Mesothelial cell of epicardium (in vitro differentiated cells): Measurements from ENCODE around the gene ARL16. TPM values are rescaled to one million over a fixed set of nuclear protein-coding genes. Genes with fewer than 3 reads are reported as not detected.

Experiments used
- DNase-seq, 2 experiments: peaks; one replicate each; pipeline ENCODE4 v3.0.0; 2021; ENCODE audit warnings: low spot score in 2 of 2; ENCODE audit not compliant: unreplicated experiment in 2 of 2
- H3K27ac Mint-ChIP-seq: 2 replicates; pipeline ENCODE4 v1.8.0; 2021; ENCODE audit warnings: mixed read lengths
- H3K27me3 Mint-ChIP-seq: 2 replicates; pipeline ENCODE4 v1.8.0; 2021; ENCODE audit warnings: low read depth, mixed read lengths
- H3K36me3 Mint-ChIP-seq: 2 replicates; pipeline ENCODE4 v1.8.0; 2021; ENCODE audit warnings: mixed read lengths
- H3K4me1 Mint-ChIP-seq: 2 replicates; pipeline ENCODE4 v1.8.0; 2021; ENCODE audit warnings: mixed read lengths
- H3K4me3 Mint-ChIP-seq: 2 replicates; pipeline ENCODE4 v1.8.0; 2021; ENCODE audit warnings: mild to moderate bottlenecking, moderate library complexity, mixed read lengths
- H3K9me3 Mint-ChIP-seq: 2 replicates; pipeline ENCODE4 v1.8.0; 2021; ENCODE audit warnings: mixed read lengths
- CTCF ChIP-seq: fragments of 200-600 bp; sonication (generic); IDR thresholded peaks from one replicate; pipeline ENCODE4 v1.5.0; 2021; ENCODE audit warnings: antibody characterized with exemption; ENCODE audit not compliant: unreplicated experiment
- total RNA-seq: library from RNA; stranded (reverse); gene quantifications from 3 replicates; pipeline ENCODE4 v1.2.1, GENCODE V29; 2021

ARL16 gene
- total RNA-seq, 1 donor from 2014 or later: 42.8 TPM

DNA sequence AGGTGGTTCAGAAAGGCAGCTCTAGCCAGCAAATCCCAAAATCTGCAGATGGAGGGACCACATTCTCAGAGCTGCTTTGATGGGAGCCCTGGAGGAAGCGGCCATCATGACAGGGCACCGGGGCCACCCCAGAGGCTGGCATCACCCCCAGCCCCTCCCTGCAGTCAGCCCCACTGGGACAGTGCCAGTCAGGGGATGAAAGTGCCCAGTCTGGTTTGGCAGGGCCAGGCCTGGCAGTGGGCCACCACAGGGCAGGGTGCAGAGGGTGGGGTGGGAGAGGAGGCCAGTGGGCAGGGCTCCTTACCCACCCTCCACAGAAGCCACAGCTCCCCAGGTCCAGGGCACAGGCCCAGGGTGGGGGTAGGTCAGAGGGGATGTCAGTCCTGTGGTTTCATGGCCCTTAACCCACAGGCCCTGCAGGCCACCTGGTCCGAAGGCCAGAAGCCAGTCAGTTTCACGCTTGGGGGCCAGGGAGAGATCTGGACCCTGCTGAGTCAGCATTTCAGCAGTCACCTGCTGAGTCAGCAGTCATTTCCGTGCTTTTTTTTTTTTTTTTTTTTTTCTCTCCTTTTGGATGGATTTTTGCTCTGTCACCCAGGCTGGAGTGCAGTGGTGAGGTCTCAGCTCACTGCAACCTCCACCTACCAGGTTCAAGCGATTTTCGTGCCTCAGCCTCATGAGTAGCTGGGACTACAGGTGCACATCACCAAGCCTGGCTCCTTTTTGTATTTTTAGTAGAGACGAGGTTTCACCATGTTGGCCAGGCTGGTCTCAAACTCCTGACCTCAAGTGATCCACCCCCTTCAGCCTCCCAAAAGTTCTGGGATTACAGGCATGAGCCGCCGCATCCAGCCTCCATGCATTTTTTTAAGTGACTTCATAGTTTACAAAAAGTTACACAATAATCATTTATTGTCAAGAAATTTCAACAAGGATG is 38.9 kb upstream of the ARL16 start:
- TF ChIP-seq CTCF: no peak
- no peak overlapping the region for H3K4me3 Mint-ChIP-seq
- H3K9me3 Mint-ChIP-seq: no peaks in the 10 kb centered on the region
- DNase-seq: no peak
- no peaks in the 10 kb centered on the region for H3K36me3 Mint-ChIP-seq
- H3K27me3 Mint-ChIP-seq: peaks cover 7% of the 10 kb centered on the region
- H3K4me1 Mint-ChIP-seq: no peaks in the 10 kb centered on the region
- no peak overlapping the region for H3K27ac Mint-ChIP-seq

DNA sequence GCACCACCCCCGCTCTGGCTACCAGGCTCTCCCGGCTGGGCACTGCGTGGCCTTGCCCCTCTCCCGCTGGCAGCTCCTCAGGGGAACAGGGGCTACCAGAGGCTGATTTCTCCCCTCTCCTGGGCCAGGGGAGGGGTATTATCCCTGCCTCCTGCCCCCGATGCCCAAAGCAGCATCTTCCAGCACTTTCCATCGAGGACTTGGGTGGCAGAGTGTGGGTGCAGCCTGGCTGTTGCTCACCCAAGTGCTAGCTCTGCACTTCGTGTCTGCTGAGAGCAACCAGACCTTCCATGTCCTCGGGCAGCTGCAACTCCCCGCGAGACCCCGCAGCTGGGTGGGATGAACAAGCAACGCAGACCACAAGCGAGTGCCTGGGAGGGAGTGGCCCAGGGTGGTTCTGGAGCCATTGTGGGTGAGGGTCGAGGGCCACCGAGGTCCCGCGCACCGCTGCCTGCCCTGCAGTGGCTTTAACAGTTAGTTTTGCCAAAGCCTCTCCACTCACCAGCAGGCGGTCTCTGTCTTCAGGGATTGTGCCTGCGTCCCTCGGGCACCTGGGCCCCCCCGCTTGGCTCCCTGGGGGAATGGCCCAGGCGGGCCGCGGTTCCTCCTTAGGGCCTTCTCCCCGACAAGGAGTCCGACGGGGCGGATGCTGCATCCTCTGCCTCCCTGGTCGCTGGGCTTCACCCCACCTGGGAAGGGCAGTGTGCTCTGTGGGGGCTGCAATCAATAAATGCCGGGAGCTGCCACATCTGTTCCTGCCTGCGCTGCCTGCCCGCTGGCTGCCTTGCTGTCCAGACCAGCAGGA is 36.9 kb upstream of the ARL16 start:
- H3K9me3 Mint-ChIP-seq: no peaks in the 10 kb centered on the region

GRCh38 chr17:81719410-81720266 is 36.0 kb upstream of the ARL16 start:
- H3K36me3 Mint-ChIP-seq: no peaks in the 10 kb centered on the region
- no peak overlapping the region for H3K27ac Mint-ChIP-seq
- no peaks in the 10 kb centered on the region for H3K9me3 Mint-ChIP-seq
- H3K4me1 Mint-ChIP-seq: no peaks in the 10 kb centered on the region
- DNase-seq: no peak
- no peak for TF ChIP-seq CTCF
- H3K27me3 Mint-ChIP-seq: peaks cover 7% of the 10 kb centered on the region
- H3K4me3 Mint-ChIP-seq: no peak overlapping the region

More for the DNA sequence above, 36.9 kb upstream of the ARL16 start:
- Mint-ChIP-seq H3K27ac (no peak overlapping the region), H3K4me3 (no peak overlapping the region), H3K36me3 (no peaks in the 10 kb centered on the region), H3K4me1 (no peaks in the 10 kb centered on the region), H3K27me3 (peaks cover 7% of the 10 kb centered on the region)
- DNase-seq: no peak
- no peak for TF ChIP-seq CTCF

GRCh38 chr17:81717766-81718089 is 34.1 kb upstream of the ARL16 start:
- no peak for TF ChIP-seq CTCF
- Mint-ChIP-seq H3K4me1 (peaks cover 6% of the 10 kb centered on the region), H3K36me3 (no peaks in the 10 kb centered on the region), H3K4me3 (no peak overlapping the region), H3K27ac (no peak overlapping the region), H3K27me3 (no peaks in the 10 kb centered on the region), H3K9me3 (no peaks in the 10 kb centered on the region)
- no peak for DNase-seq

DNA sequence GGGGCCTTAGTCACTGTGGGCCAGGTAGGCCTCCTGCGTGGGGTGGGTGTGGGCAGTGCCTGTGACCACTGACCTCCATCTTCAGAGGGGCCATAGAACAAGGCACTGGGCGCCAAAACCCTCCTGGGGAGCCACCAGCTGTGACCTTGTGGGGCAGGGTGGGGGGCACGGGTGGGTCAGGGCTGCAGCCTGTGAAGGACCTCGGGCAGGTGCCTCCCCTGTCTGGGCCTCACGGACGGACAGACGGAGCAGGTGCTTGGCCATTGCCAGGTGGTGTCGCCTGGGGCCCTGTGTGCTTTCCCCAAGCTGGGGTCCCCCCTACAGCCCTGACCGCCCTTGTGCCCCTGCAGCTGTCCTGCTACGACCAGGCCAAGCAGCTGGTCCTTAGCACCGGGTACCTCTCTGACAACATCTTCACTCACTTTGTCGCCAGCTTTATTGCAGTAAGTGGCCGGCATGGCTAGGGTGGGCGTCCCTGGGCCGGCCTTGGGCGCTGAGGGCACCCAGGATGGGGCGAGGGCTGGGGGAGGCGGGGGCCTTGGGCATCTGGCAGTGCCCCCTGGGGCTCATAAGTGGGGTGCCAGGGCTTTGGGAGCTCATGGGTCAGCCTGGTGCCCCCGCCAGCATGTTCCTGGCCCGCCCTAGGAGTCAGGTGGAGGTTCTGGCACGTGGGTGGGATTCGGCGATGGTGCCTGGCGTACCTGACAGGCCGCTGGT is 33.6 kb upstream of the ARL16 start:
- H3K36me3 Mint-ChIP-seq: no peaks in the 10 kb centered on the region
- TF ChIP-seq CTCF: no peak
- H3K4me3 Mint-ChIP-seq: no peak overlapping the region
- H3K27ac Mint-ChIP-seq: no peak overlapping the region
- peaks cover 7% of the 10 kb centered on the region for H3K4me1 Mint-ChIP-seq
- no peak for DNase-seq
- H3K27me3 Mint-ChIP-seq: no peaks in the 10 kb centered on the region
- no peaks in the 10 kb centered on the region for H3K9me3 Mint-ChIP-seq
